Peyer's patch (tissue), 4 donors: Measurements from ENCODE around the gene NMRK2. TPM values are rescaled to one million over a fixed set of nuclear protein-coding genes. Genes with fewer than 3 reads are reported as not detected.
"Not testable (repeated sequence)": the region's sequence is repeated elsewhere in the genome, so short reads cannot be mapped to it uniquely, and the experiment has no call there.

Experiments
- DNase-seq, 3 donors: peaks; one replicate each; pipeline ENCODE4 v3.0.0-alpha.2; 2017 to 2019
- H3K27ac ChIP-seq, 4 donors: fragments of 200-600 bp; sonication (generic); one replicate each; pipeline ENCODE4 v1.5.1; 2016 to 2019
- H3K27me3 ChIP-seq, 2 donors: fragments of 200-600 bp; sonication (generic); one replicate each; pipeline ENCODE4 v1.5.1; 2019
- H3K36me3 ChIP-seq, 3 donors: fragments of 200-600 bp; sonication (generic); one replicate each; pipeline ENCODE4 v1.5.1; 2016 to 2019
- H3K4me1 ChIP-seq, 4 donors: fragments of 200-600 bp; sonication (generic); one replicate each; pipeline ENCODE4 v1.5.1; 2016 to 2019
- H3K4me3 ChIP-seq, 4 donors: fragments of 200-600 bp; sonication (generic); 1 replicate in 3 of 4; 2 replicates in 1 of 4; pipeline ENCODE4 v1.5.1; 2016 to 2019; ENCODE audit warnings: mild to moderate bottlenecking in 1 of 4
- H3K9me3 ChIP-seq, 4 donors: fragments of 200-600 bp; sonication (generic); one replicate each; pipeline ENCODE4 v1.5.1; 2016 to 2019; ENCODE audit warnings: mild to moderate bottlenecking in 1 of 4
- POLR2A ChIP-seq, 2 donors: fragments of 450-650 bp; IDR thresholded peaks; one replicate each; pipeline ENCODE4 v1.5.1; 2017; ENCODE audit warnings: antibody characterized with exemption in 2 of 2, mild to moderate bottlenecking in 2 of 2, moderate library complexity in 2 of 2
- total RNA-seq, 4 donors: library from RNA; depleted of rRNA; stranded (reverse); fragments of >200 nt; gene quantifications; one replicate each; pipeline ENCODE4 v1.1.0, GENCODE V29; 2016
- TF ChIP-seq, protein P1 (sequence below), 6 experiments: fragments of 450-650 bp in 4 of 6; fragments of 200-600 bp in 2 of 6; sonication (generic) in 1 of 6; IDR thresholded peaks; one replicate each; pipeline ENCODE4 v1.5.1; 2017 to 2019; ENCODE audit warnings: antibody characterized with exemption in 6 of 6, mild to moderate bottlenecking in 3 of 6, moderate library complexity in 1 of 6

NMRK2 gene, protein sequence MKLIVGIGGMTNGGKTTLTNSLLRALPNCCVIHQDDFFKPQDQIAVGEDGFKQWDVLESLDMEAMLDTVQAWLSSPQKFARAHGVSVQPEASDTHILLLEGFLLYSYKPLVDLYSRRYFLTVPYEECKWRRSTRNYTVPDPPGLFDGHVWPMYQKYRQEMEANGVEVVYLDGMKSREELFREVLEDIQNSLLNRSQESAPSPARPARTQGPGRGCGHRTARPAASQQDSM
- not detected for total RNA-seq

DNA sequence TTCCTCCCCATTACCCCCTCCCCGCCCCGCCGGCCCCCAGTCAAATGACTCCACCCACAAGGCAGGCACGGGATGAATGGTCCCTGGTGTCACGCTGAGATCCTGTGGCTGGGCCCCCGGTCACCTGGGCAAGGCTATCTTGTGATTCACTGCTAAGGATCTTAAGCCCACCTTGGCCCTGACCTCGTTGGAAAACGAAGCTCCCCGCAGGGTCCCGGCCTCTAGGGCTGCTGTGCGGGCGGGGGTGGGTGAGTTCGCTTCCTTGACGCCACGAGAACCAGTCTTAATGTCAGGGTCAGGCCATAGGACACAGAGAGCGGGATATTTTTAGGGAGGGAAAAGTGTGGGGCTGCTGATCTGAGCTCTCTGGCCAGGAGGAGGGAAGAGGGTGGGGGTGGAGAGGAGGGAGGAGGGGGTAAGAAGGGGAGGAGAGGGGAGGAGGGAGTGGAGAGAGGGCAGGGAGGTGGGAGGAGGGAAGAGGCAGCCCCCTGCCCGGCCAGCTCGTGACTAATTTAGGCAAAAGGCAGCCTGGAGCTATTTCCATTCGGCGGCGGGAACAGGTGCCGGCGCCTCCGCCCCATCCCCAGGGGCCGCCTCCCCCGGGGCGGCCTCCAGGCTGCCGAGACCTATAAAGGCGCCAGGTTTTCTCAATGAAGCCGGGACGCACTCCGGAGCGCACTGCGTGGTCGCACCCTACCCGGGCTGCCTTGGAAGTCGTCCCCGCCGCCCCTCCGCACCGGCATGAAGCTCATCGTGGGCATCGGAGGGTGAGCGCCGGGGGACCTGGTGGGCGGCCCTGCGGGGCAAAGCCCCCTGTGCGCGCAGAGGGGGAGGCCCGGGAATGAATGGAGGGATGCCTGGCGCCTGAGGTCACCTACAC is at the start of gene NMRK2:
Gene NMRK2 (plus strand): TSS at position 139 of the 880 bp plus-strand sequence. CDS start 603 bp downstream, at position 742.
- no peak within 1 kb of the TSS for H3K4me3 ChIP-seq
- H3K36me3 ChIP-seq: no peaks in the 10 kb centered on the region
- H3K9me3 ChIP-seq: no peaks in the 10 kb centered on the region
- no peak for DNase-seq
- no peak within 1 kb of the TSS for H3K27ac ChIP-seq
- peaks cover 0 to 6% of the 10 kb centered on the region in 2 donors for H3K27me3 ChIP-seq
- peaks cover 0 to 5% (median 0%) of the 10 kb centered on the region in 4 donors for H3K4me1 ChIP-seq
- no peak for TF ChIP-seq POLR2A (IDR thresholded peaks at IDR 0.05)
- TF ChIP-seq, protein P1, sequence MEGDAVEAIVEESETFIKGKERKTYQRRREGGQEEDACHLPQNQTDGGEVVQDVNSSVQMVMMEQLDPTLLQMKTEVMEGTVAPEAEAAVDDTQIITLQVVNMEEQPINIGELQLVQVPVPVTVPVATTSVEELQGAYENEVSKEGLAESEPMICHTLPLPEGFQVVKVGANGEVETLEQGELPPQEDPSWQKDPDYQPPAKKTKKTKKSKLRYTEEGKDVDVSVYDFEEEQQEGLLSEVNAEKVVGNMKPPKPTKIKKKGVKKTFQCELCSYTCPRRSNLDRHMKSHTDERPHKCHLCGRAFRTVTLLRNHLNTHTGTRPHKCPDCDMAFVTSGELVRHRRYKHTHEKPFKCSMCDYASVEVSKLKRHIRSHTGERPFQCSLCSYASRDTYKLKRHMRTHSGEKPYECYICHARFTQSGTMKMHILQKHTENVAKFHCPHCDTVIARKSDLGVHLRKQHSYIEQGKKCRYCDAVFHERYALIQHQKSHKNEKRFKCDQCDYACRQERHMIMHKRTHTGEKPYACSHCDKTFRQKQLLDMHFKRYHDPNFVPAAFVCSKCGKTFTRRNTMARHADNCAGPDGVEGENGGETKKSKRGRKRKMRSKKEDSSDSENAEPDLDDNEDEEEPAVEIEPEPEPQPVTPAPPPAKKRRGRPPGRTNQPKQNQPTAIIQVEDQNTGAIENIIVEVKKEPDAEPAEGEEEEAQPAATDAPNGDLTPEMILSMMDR (IDR thresholded peaks at IDR 0.05): no peak

DNA sequence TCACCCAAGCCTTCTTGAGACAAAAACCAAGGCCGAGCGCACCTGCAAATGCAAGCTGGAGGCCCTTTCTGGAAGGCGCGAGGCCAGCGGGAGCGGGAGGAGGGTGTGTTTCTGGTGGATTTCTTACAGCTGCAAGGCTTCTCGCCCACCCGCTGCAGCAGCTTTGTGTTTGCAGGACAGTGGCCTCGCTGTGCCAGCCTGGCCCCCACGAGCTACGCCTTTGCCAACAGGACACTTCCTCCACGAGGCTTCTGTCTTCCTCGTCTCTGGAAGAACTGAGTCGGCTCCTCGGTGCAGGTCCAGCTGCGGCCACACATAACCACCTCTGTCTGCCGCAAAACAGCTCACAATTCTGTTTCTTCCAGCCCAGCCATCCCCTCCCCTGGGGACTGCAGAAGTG is 42.3 kb upstream of the NMRK2 start:
- H3K36me3 ChIP-seq: no peaks in the 10 kb centered on the region
- no peak overlapping the region for H3K4me3 ChIP-seq
- H3K9me3 ChIP-seq: no peaks in the 10 kb centered on the region
- no peak for TF ChIP-seq POLR2A (IDR thresholded peaks at IDR 0.05)
- TF ChIP-seq, protein P1 (IDR thresholded peaks at IDR 0.05): no peak
- no peak for DNase-seq
- no peak overlapping the region for H3K27ac ChIP-seq
- no peaks in the 10 kb centered on the region for H3K27me3 ChIP-seq
- no peaks in the 10 kb centered on the region for H3K4me1 ChIP-seq

DNA sequence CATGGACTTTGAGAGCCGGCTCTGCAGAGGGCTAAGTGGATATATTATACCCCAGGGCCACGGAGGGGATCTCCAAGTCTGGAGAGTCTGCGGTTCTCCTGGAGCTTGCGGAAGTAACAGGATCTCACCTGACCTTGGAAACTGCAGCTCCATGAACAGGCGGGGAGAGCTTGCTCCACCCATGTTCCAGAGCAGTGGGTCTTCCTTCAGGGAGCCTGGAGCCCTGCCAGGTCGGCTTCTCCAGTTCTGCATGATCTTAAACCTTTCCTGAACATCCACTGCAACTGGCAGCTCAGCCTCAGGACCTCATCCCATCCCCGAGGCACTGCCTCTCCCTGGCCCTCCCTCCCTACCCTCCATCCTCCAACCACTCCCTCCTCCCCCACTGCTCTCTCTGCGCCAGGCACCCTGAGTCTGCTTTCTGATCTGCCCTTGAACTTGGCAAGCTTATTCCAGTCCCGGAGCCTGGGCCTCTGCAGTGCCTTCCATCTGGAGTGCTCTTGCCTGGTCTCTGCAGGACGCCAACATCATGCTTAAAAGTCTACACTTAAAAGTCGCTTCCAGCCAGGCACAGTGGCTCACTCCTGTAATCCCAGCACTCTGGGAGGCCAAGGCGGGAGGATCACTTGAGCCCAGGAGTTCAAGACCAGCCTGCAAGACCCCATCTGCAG is 39.2 kb upstream of the NMRK2 start:
- H3K4me3 ChIP-seq: no peak overlapping the region
- no peaks in the 10 kb centered on the region for H3K36me3 ChIP-seq
- no peak for DNase-seq
- H3K4me1 ChIP-seq: no peaks in the 10 kb centered on the region
- TF ChIP-seq POLR2A (IDR thresholded peaks at IDR 0.05): no peak
- TF ChIP-seq, protein P1 (IDR thresholded peaks at IDR 0.05): no peak
- H3K27ac ChIP-seq: no peak overlapping the region
- H3K27me3 ChIP-seq: no peaks in the 10 kb centered on the region
- H3K9me3 ChIP-seq: peaks cover 0 to 4% (median 0%) of the 10 kb centered on the region in 4 donors

DNA sequence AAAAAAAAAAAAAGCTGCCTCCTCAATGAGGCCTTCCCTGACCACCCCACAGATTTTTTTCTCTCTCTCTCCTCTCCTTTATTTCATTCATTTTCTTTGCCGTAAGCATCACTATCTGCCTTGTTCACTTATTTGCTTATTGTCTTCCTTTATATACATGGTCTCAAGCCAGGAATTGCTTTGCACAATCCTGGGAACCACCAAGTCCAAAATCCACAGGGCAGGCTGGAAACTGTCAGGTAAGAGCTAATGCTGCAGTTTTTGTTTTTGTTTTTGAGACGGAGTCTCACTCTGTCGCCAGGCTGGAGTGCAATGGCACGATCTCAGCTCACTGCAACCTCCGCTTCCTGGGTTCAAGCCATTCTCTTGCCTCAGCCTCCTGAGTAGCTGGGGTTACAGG is 37.9 kb upstream of the NMRK2 start:
- H3K4me3 ChIP-seq, DNase-seq, H3K4me1 ChIP-seq, H3K36me3 ChIP-seq, H3K27me3 ChIP-seq, H3K9me3 ChIP-seq, H3K27ac ChIP-seq: not testable (repeated sequence)

DNA sequence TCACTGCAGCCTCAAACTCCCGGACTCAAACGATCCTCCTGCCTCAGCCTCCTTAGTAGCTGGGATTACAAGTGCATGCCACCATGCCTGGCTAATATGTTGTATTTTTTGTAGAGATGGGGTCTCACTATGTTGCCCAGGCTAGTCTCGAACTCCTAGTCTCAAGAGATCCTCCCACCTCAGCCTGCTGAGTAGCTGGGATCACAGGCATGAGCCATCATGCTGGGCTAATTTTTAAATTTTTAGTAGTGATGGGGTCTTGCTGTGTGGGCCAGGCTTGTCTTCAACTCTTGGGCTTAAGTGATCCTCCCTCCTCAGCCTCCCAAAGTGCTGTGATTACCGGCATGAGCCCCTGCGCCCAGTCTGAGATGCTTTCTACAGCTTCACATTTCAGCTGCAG is 37.1 kb upstream of the NMRK2 start:
- TF ChIP-seq, protein P1 (IDR thresholded peaks at IDR 0.05): no peak
- no peak for TF ChIP-seq POLR2A (IDR thresholded peaks at IDR 0.05)
- no peak overlapping the region for H3K27ac ChIP-seq
- no peak for DNase-seq
- H3K4me3 ChIP-seq: no peak overlapping the region
- H3K36me3 ChIP-seq: no peaks in the 10 kb centered on the region
- H3K4me1 ChIP-seq: no peaks in the 10 kb centered on the region
- H3K27me3 ChIP-seq: no peaks in the 10 kb centered on the region
- H3K9me3 ChIP-seq: peaks cover 0 to 6% (median 0%) of the 10 kb centered on the region in 4 donors
